ENCODE results near the gene NFKBIE. TPM values are rescaled to one million over a fixed set of nuclear protein-coding genes. Genes with fewer than 3 reads are reported as not detected.
A peak's percentile ranks its signal among the peaks of the same experiment; 100 is the strongest.

The NFKBIE gene
- total and polyA plus RNA-seq, 9 of the 15 experiments (the other 6 are each of a cell fraction or from before 2014, with no cell fraction given) = 2.1 to 16.4 (median 11.7) TPM

- TF ChIP-seq YY1 (IDR thresholded peaks at IDR 0.05; ENCODE audit: borderline replicate concordance in 1 of 3, control insufficient read depth in 1 of 3, extremely low read depth in 1 of 3, insufficient read depth in 3 of 3, insufficient read length in 1 of 3, insufficient replicate concordance in 2 of 3, low read depth in 1 of 3, low read length in 2 of 3) = no peak
- TF ChIP-seq LEF1 (IDR thresholded peaks at IDR 0.05) = no peak
- TF ChIP-seq HLTF (IDR thresholded peaks at IDR 0.05) = no peak
- TF ChIP-seq MLLT1 (IDR thresholded peaks at IDR 0.05) = no peak
- no peak for TF ChIP-seq ZNF586 (CRISPR knock-in tag; conservative IDR thresholded peaks at IDR 0.05)
- no peak for TF ChIP-seq RAD21 (CRISPR knock-in tag; conservative IDR thresholded peaks at IDR 0.05 in 1 of 2, IDR thresholded peaks at IDR 0.05 in 1 of 2)
- no peak for TF ChIP-seq MAZ (CRISPR knock-in tag; conservative IDR thresholded peaks at IDR 0.05 in 1 of 2, IDR thresholded peaks at IDR 0.05 in 1 of 2)
- no peak for TF ChIP-seq CBX3 (IDR thresholded peaks at IDR 0.05; ENCODE audit: borderline replicate concordance in 1 of 2, low read length in 2 of 2)
- no peak for TF ChIP-seq RNF2 (IDR thresholded peaks at IDR 0.05)
- TF ChIP-seq PTTG1 (tag; IDR thresholded peaks at IDR 0.05; ENCODE audit: low read depth) = no peak
- TF ChIP-seq IFI16 (CRISPR knock-in tag; IDR thresholded peaks at IDR 0.05) = no peak
- TF ChIP-seq SRSF1 (IDR thresholded peaks at IDR 0.05; ENCODE audit: low read depth, low read length) = no peak
- peak; percentile 46; the same call in 1 of the 2 replicates for TF ChIP-seq FOXK1 (CRISPR knock-in tag; IDR thresholded peaks at IDR 0.05; ENCODE audit: borderline replicate concordance)
- TF ChIP-seq CTCF (IDR thresholded peaks at IDR 0.05 in 2 of 3, conservative IDR thresholded peaks at IDR 0.05 in 1 of 3; ENCODE audit: insufficient read depth in 2 of 3, low read depth in 1 of 3, low read length in 3 of 3) = no peak
- no peak for TF ChIP-seq CEBPG (CRISPR knock-in tag; IDR thresholded peaks at IDR 0.05)
- TF ChIP-seq CEBPG (tag; conservative IDR thresholded peaks at IDR 0.05 in 1 of 2, IDR thresholded peaks at IDR 0.05 in 1 of 2) = no peak
- TF ChIP-seq HDAC8 (tag; IDR thresholded peaks at IDR 0.05) = no peak
- no peak for TF ChIP-seq RFX7 (CRISPR knock-in tag; IDR thresholded peaks at IDR 0.05)
These were observed 20.4 kb upstream of the NFKBIE start (continued) for GRCh38 chr6:44285552-44286284.
